Stimulated activated naive CD4-positive, alpha-beta T cell (primary cell): Measurements from ENCODE around the gene HEXIM1.

ENCODE experiments used
- DNase-seq, 6 experiments: peaks; one replicate each; lab custom pipeline; 2025; lab: John Stamatoyannopoulos, UW

Gene HEXIM1, protein sequence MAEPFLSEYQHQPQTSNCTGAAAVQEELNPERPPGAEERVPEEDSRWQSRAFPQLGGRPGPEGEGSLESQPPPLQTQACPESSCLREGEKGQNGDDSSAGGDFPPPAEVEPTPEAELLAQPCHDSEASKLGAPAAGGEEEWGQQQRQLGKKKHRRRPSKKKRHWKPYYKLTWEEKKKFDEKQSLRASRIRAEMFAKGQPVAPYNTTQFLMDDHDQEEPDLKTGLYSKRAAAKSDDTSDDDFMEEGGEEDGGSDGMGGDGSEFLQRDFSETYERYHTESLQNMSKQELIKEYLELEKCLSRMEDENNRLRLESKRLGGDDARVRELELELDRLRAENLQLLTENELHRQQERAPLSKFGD

GRCh38 chr17:45148183-45149036, at the start of gene HEXIM1:
Gene HEXIM1 (plus strand): TSS chr17:45148475. CDS start chr17:45149191, 716 bp downstream.
- peak; percentile 98 to 100 (median 99) for DNase-seq

- DNase-seq: peak; percentile 54 to 73 (median 58)
Measured at GRCh38 chr17:45098869-45099616, 49.2 kb upstream of the HEXIM1 start.

GRCh38 chr17:45101546-45101882, 46.8 kb upstream of the HEXIM1 start:
- DNase-seq: no peak

- DNase-seq: no peak
Measured at GRCh38 chr17:45101883-45102811, 46.1 kb upstream of the HEXIM1 start.

- no peak for DNase-seq
Measured at GRCh38 chr17:45102856-45103255, 45.4 kb upstream of the HEXIM1 start.

DNA sequence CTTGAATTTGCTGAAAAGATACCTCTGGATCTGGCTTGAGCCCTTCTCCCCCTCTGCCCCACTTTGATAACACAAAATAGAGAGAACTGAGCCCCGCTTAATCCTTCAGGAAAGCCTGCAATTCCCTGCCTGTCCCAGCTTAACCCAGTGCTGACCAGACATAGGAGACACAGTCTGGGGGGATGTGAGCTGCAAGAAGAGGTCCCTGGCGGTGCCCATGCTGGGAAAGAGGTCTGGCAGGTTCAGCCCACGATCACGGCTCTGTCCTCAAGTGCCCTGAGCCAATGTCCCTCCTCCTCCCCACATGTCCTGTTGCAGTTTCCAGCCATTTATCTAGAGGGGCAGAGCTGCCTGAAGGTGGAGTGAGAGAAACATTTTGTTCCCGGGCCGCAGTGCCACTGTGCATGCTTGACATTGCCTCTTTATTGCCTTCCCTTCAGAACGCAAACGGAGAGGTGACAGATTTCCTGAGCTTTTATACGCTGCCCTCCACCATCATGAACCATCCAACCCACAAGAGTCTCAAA, 44.9 kb upstream of the HEXIM1 start:
- DNase-seq: no peak

- DNase-seq: no peak
Measured at GRCh38 chr17:45104029-45104428, 44.2 kb upstream of the HEXIM1 start.

GRCh38 chr17:45104497-45104896, 43.8 kb upstream of the HEXIM1 start:
- no peak for DNase-seq

DNA sequence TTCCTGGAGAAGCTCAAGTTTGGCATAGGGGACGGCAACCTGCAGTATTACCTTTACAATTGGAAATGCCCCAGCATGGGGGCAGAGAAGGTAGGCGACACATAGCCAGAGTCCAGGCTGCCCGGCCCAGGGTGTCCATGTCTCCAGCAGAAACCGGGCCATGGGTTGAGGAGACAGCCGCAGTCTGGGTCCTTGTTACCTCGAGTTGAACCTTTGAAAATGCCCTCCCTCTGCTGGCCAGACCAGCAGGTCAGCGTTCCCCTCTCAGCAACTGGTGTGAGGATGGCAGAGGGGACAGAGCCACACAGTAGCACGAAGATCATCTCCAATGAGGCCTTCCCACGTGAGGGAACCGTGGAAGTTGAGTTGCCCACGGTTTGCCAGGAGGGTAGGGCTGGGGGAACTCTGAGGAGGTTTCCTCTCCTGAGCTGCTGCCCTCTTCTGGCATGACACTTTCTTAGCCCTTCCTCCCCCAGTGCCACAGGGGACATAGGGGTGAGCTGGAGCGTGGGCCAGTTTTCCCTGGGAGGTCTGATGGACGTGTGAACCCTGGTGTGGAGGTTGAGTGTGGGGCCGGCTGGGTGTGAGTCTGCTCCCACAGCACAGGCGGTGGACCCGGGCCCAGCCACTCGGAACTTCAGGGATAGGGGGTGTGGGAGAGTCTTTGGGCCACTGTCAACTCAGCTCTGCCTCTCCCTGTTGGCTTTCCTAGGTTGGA, 43.2 kb upstream of the HEXIM1 start:
- DNase-seq: no peak

GRCh38 chr17:45106096-45106495, 42.2 kb upstream of the HEXIM1 start:
- no peak for DNase-seq

DNA sequence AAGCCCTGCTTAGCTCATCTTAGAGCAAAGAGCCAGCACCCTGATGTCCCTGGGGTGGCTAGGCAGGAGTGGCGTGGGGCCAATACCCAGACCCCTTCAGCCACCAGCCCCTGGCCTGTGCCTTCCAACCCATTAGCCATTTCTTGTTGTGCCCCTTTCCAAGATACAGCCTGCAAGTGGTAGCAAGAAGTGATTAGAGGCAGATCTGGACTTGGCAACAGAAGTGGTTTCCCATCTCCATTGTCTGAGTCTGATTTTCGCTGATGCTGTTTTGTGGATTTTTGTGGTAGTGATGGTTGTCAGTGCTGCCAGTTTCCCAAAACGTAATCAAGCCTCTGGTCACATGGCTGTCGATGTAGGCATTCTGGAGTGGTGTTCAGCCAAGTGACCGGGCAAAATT, 41.7 kb upstream of the HEXIM1 start:
- no peak for DNase-seq

- no peak for DNase-seq
Measured at GRCh38 chr17:45107293-45108010, 40.8 kb upstream of the HEXIM1 start.

GRCh38 chr17:45108051-45108450, 40.2 kb upstream of the HEXIM1 start:
- no peak for DNase-seq

GRCh38 chr17:45108595-45109521, 39.4 kb upstream of the HEXIM1 start:
- no peak for DNase-seq

- no peak for DNase-seq
Measured at GRCh38 chr17:45110676-45111611, 37.3 kb upstream of the HEXIM1 start.

DNA sequence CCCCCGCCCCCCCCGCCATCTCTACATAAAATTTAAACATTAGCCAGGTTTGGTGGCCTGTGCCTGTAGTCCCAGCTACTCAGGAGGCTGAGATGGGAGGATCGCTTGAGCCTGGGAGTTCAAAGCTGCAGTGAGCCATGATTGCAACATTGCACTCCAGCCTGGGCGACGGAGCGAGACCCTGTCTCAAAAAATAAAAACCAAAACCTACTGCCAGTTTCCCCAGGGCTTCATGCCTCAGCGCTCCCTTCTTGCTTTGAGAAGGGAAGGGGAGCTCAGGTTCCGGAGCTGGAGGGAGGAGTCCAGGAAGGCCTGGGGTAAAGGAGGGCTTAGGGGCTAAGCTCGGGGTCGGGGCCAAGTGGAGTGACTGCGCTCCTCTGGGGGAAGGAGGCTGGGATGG, 36.4 kb upstream of the HEXIM1 start:
- no peak for DNase-seq

DNA sequence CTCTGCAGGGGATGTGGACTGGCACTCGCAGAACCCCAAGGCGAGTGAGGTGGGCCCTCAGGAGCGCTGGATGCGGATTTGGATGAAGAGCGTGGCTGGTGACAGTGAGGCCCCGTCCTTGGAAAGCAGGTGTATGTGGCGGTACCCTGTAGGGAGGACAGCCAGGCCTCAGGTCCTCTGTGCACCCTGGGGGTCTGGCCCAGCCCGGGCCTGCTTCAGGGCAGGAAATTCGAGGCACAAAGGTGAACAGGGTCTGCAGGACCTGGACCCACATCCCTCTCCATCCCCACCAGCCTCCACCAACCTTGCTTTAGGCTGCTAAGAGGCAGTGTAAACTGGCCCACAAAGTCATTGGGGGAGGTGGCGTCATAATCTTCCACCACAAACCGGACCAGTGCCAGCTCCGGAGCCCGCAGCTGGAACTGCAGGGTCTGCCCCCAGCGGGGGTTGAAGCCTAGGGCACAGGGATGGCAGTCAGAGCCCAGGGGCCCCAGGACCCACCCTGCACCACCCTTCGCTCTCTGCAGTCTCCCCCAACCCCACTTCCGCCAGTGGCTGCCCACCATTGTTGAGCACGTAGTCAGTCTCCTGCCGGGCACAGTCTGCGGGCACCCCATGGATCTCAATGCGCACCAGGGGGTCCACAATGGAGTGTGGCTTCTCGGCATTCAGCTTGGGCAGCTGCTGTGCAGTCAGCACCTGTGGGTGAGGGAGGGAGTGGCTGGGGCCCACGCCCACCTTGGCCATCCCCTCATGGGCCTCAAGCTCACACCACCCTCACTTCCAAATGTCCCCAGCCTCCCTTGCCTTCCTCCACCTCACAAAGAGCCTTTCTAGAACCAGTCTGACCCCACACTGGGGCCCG, 35.5 kb upstream of the HEXIM1 start:
- no peak for DNase-seq
